ENCODE results near the gene PAEP.

DNA sequence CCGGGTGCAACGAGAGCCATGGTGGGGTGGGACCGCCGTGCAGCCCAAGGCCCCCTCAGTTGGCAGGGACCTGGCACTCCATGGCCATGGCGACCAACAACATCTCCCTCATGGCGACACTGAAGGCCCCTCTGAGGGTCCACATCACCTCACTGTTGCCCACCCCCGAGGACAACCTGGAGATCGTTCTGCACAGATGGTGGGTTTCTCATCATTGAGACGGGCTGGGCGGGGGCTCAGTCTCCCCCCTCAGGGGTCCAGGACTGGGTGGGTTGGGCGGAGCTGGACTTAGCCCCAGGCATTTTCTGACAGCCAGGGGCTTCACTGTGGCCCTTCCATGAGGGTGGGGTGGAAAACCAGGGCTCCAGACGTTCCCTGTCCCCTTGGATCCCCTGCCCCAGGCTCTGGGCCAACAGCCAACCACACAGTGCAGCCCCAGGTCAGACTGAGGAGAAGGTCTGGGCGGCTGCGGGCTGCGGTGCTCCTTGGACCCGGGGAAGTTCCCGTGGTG lies 734 bp downstream of the PAEP start:
- TF ChIP-seq ZNF274 (IDR thresholded peaks at IDR 0.05; ENCODE audit: low read depth, low read length) (no peak), YY1 (IDR thresholded peaks at IDR 0.05; ENCODE audit: insufficient read depth, insufficient read length) (no peak), SUZ12 (IDR thresholded peaks at IDR 0.05; ENCODE audit: extremely low read depth, insufficient read depth, insufficient read length) (no peak)
